Cerebellar nuclear complex (tissue), 1 donor: ENCODE data around the gene LRRC56.
A peak's percentile ranks its signal among the peaks of the same experiment; 100 is the strongest.

ENCODE experiments used
- DNase-seq, 2 experiments: peaks; one replicate each; lab custom pipeline; 2025; lab: John Stamatoyannopoulos, UW

The LRRC56 gene

GRCh38 chr11:575313-575995 lies 38.1 kb downstream of the LRRC56 start:
- DNase-seq, result peak in 1 of 2 experiments; percentile 78

GRCh38 chr11:575996-576768 lies 38.9 kb downstream of the LRRC56 start, which contains the start of gene PHRF1:
TSS of gene PHRF1 (plus strand) at chr11:576470. CDS start at chr11:581513, 5,043 bp downstream.
- peak; percentile 58 to 80 for DNase-seq

- DNase-seq, result no peak
Observed at GRCh38 chr11:576811-577610, 39.7 kb downstream of the LRRC56 start.

- no peak for DNase-seq
Observed at GRCh38 chr11:577611-577894, 40.2 kb downstream of the LRRC56 start.

GRCh38 chr11:578276-579035 lies 41.1 kb downstream of the LRRC56 start:
- DNase-seq, result no peak

- DNase-seq, result no peak
Observed at GRCh38 chr11:579830-580601, 42.7 kb downstream of the LRRC56 start.

GRCh38 chr11:581342-581741 lies 44.0 kb downstream of the LRRC56 start:
- DNase-seq, result no peak

- peak in 1 of 2 experiments; percentile 13 for DNase-seq
Observed at GRCh38 chr11:581752-582151, 44.4 kb downstream of the LRRC56 start.

GRCh38 chr11:584287-584686 lies 47.0 kb downstream of the LRRC56 start:
- DNase-seq, result no peak

- no peak for DNase-seq
Observed at GRCh38 chr11:586376-587316, 49.3 kb downstream of the LRRC56 start.

GRCh38 chr11:587546-587945 lies 50.2 kb downstream of the LRRC56 start:
- DNase-seq, result no peak

- no peak for DNase-seq
Observed at GRCh38 chr11:587978-588380, 50.7 kb downstream of the LRRC56 start.

GRCh38 chr11:589798-590197 lies 52.5 kb downstream of the LRRC56 start:
- DNase-seq, result no peak

GRCh38 chr11:590997-591396 lies 53.7 kb downstream of the LRRC56 start:
- no peak for DNase-seq

- no peak for DNase-seq
Observed at GRCh38 chr11:592501-592900, 55.2 kb downstream of the LRRC56 start.

GRCh38 chr11:592918-593317 lies 55.6 kb downstream of the LRRC56 start:
- no peak for DNase-seq

GRCh38 chr11:593347-593746 lies 56.0 kb downstream of the LRRC56 start:
- no peak for DNase-seq

- DNase-seq, result no peak
Observed at GRCh38 chr11:595400-595799, 58.1 kb downstream of the LRRC56 start.

- no peak for DNase-seq
Observed at GRCh38 chr11:596374-596773, 59.0 kb downstream of the LRRC56 start.

- DNase-seq, result no peak
Observed at GRCh38 chr11:597166-597725, 59.9 kb downstream of the LRRC56 start.
